Duodenal mucosa (tissue), 2 donors: Measurements from ENCODE around the gene EYA2.

Source experiments
- H3K27ac ChIP-seq: one replicate; pipeline ENCODE4 v1.7.0; 2013; ENCODE audit warnings: low read depth, low read length
- H3K27me3 ChIP-seq, 2 donors: one replicate each; pipeline ENCODE4 v1.7.0; 2013; ENCODE audit warnings: low read length in 2 of 2, control low read depth in 1 of 2; ENCODE audit not compliant: insufficient read depth in 2 of 2, control insufficient read depth in 1 of 2
- H3K36me3 ChIP-seq, 2 donors: one replicate each; pipeline ENCODE4 v1.7.0; 2013; ENCODE audit warnings: low read length in 2 of 2, control low read depth in 1 of 2; ENCODE audit not compliant: insufficient read depth in 2 of 2, control insufficient read depth in 1 of 2
- H3K4me1 ChIP-seq, 2 donors: one replicate each; pipeline ENCODE4 v1.7.0; 2013; ENCODE audit warnings: low read length in 2 of 2, control low read depth in 1 of 2; ENCODE audit not compliant: insufficient read depth in 2 of 2, control insufficient read depth in 1 of 2
- H3K4me3 ChIP-seq, 2 donors: one replicate each; pipeline ENCODE4 v1.7.0; 2013; ENCODE audit warnings: low read length in 2 of 2, low read depth in 1 of 2
- H3K9ac ChIP-seq, 2 donors: one replicate each; pipeline ENCODE4 v1.7.0; 2013; ENCODE audit warnings: low read length in 2 of 2, low read depth in 1 of 2
- H3K9me3 ChIP-seq, 2 donors: one replicate each; pipeline ENCODE4 v1.7.0; 2013; ENCODE audit warnings: low read length in 2 of 2, control low read depth in 1 of 2; ENCODE audit not compliant: control insufficient read depth in 1 of 2

The EYA2 gene

DNA sequence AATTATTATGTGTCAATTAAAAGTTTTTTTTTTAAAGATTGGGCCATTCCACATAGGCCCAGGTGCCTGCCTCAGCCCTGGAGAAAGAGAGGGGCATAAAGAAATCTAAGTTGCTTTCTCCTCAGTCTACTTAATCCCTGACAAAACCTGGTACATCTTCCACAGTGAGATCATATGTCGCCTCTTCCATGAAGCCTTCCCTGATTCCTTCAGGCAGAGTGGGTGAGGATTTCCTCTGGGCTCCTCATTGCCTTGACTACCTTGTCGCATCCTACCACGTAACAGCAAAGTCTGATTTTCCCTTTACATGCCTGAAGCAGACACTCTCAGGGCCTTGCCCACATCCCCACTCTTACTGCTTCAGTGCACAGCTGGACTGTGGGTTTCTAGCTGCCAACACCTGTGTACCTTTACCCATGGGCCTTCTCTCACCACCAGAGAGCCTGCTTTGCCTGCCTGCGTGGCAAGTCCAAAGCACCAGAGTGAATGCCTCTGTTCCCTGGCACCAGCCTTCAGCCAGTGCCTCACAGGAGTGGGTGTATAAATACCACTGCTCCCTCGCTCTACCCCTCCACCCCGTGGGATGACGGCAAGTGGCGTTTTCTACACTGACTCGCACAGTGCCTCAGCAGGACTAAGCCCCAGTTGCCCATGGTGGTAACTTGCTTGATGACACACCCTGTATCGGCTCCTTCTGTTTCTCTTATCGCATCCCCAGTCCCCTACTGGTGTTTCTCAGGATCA, 68.0 kb downstream of the EYA2 start:
- Histone ChIP-seq H3K9ac (no peak overlapping the region), H3K27ac (no peak overlapping the region), H3K9me3 (no peaks in the 10 kb centered on the region), H3K36me3 (no peaks in the 10 kb centered on the region), H3K27me3 (no peaks in the 10 kb centered on the region), H3K4me3 (no peak overlapping the region), H3K4me1 (no peaks in the 10 kb centered on the region)

DNA sequence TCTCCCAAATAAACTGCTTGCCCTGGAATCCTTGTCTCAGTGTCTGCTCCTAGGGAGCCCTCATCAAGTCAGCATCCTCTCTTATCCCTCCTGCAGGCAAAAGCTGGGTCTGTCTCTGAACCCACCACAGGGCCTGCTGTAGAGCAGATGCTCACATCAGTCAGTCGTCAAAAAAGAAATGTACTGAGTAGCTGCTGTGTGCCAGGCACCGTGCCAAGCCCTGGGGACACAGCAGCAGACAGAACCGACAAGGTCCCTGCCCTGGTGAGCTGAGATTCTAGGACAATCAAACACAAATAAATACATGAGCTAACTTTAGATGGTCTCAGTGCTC, 68.5 kb downstream of the EYA2 start:
- Histone ChIP-seq H3K9ac (no peak overlapping the region), H3K4me3 (no peak overlapping the region), H3K9me3 (no peaks in the 10 kb centered on the region), H3K36me3 (no peaks in the 10 kb centered on the region), H3K4me1 (no peaks in the 10 kb centered on the region), H3K27ac (no peak overlapping the region), H3K27me3 (no peaks in the 10 kb centered on the region)

DNA sequence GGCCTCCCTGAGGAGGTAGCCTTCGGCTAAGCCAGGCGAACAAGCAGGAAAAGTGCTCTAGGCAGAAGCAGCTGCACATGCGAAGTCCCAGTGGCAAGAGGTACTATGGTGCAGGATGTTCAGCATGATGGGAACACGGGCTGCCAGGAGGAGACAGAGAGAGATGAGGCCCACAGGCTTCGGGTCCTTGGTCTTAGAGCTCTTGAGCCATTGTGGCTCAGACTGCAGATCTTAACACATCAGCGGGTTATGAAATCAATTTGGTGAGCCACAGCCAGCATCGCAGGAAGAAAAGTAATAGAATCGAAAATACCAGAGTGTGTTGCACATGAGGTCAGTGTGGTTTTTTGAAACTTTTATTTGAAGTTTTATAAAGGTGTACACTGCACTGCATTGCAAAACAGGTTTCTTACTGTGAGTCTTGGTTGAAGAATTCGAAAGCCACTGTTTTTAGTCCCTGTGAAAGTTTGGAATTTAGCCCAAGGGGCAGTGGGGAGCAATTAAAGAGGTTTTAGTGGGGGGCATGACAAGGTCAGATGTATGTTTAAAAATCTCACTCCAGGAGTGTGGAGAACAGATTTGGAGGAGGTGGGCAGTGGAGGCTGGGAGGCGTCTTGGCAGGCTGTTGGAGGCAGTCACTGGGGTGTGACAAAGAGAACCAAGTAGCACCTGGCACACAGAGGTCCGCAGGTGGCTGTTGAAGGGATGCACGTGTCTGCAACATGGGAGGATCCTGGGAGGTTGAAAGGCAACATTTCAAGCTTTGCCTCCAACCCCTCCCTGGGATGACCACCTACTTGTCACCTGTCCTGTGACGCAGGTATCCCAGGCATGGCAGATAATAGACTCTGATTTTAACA, 69.3 kb downstream of the EYA2 start:
- no peak overlapping the region for H3K9ac ChIP-seq
- no peaks in the 10 kb centered on the region for H3K27me3 ChIP-seq
- no peaks in the 10 kb centered on the region for H3K9me3 ChIP-seq
- H3K27ac ChIP-seq = no peak overlapping the region
- H3K4me3 ChIP-seq = no peak overlapping the region
- H3K4me1 ChIP-seq = no peaks in the 10 kb centered on the region
- no peaks in the 10 kb centered on the region for H3K36me3 ChIP-seq

DNA sequence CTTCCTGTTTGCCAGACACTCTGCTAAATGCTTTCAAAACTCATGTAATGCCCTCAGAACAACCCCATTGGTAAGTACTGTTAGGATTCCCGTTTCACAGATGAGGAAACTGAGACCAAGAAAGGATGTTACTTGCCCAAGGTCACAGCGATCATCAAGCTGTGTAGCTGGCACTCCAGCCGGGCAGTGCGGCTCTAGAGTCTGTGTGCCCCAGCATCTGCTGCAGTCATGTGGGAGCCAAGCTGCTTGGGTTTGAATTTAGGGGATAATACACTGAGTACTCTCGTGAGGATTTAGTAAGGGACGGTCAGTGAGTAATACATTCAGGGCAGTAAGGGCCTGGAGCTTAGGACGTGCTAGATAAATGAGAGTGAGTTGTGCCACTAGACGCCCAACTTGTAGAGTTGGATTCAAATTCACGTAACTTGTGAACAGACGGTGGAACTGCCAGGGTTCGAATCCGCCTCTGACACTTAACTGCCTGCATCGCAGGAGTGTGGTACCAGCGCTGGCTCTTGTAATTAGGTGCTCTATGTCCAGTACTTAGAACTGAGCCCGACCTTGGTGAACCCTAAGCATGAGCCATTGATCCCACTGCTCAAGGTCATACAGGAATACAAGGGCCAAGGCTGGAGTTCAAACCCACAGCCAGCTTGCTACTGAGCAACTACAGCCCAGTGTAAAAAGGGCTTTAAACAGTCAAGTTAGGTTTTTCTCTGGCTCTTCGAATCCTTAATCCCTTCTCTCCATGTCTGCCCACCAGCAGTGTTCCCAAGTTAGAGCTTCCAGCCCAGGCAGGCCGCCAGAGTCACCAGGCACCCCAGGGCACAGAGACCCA, 70.2 kb downstream of the EYA2 start:
- H3K4me1 ChIP-seq = no peaks in the 10 kb centered on the region

DNA sequence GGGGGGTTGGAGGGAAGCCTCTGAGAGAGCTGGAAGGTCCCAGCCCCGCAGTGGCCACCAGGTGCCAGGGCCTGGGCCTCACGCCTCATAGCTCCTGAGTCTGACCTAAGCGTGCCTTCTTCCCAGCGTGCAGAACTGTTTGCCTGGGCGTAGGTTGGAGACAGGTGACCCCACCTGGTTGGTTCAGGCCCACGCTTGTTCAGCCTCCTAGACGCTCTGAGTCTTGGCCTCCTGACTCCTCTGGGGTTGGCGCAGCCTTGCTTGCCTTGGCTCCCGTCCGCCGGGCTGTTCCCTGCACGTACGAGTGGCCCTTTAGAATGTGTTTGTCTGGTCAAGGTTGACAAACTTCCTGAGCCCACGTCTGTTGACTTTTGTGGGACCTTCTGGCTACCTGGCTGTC, 70.8 kb downstream of the EYA2 start:
- H3K36me3 ChIP-seq = no peaks in the 10 kb centered on the region
- H3K27me3 ChIP-seq = no peaks in the 10 kb centered on the region
- H3K9me3 ChIP-seq = no peaks in the 10 kb centered on the region
- H3K27ac ChIP-seq = no peak overlapping the region
- H3K4me3 ChIP-seq = no peak overlapping the region
- H3K9ac ChIP-seq = no peak overlapping the region
- H3K4me1 ChIP-seq = no peaks in the 10 kb centered on the region

More for the DNA sequence above, 70.2 kb downstream of the EYA2 start:
- Histone ChIP-seq H3K9ac (no peak overlapping the region), H3K27ac (no peak overlapping the region), H3K9me3 (no peaks in the 10 kb centered on the region), H3K36me3 (no peaks in the 10 kb centered on the region), H3K27me3 (no peaks in the 10 kb centered on the region), H3K4me3 (no peak overlapping the region)

DNA sequence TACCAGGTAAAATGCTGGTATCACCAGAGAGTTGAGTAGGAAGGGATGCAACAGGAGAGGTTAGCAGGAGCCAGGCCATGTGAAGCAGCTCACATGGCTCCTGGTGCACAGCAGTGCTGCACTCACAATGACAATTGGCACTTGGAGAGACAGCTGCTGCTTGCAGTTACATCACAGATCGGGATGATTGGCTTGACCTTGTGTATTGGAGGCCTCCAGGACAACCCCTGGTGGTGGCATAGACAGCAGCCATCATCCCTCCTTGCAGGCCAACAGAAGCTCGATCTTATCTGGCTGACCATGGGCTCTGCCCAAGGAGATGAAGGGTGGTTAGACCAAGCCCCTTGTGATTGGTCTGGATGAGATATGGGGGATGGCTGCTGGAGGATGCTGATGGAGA, 73.0 kb downstream of the EYA2 start:
- Histone ChIP-seq H3K36me3 (no peaks in the 10 kb centered on the region), H3K9ac (no peak overlapping the region), H3K4me1 (no peaks in the 10 kb centered on the region), H3K27ac (no peak overlapping the region), H3K27me3 (peaks cover 0 to 1% of the 10 kb centered on the region in 2 donors), H3K4me3 (no peak overlapping the region), H3K9me3 (no peaks in the 10 kb centered on the region)

DNA sequence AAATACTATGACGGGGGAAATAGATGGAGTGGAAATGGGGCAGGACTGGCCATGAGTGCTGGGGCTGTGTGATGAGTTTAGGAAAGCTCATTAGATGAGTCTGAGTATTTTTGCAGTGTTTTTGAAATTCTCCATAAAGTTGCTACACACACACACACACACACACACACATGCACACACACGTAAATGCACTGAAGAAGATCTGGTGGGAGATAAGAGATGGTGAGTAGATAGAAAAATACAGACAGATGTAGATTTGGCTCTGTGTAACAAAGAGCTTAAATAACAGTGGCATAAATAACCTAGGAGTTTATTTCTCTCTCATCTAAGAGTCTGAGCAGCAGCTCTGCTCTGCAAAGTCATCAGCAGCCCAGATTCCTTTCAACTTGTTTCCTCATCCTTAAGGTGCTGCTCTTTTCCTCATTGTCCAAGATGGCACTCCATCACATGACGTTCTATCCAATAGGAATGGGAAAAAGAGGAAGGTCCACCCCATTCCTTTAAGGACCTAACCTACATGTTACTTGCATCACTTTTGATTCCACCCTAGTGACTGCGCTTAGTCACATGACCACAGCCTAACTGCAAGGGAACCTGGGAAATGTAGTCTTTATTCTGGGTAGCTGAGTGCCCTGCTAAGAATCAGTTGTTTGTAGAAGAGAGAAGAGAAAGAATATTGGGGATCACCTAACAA, 76.4 kb downstream of the EYA2 start:
- H3K27ac ChIP-seq = no peak overlapping the region
- peaks cover 0 to 7% of the 10 kb centered on the region in 2 donors for H3K27me3 ChIP-seq
- no peaks in the 10 kb centered on the region for H3K4me1 ChIP-seq
- H3K9me3 ChIP-seq = no peaks in the 10 kb centered on the region
- no peaks in the 10 kb centered on the region for H3K36me3 ChIP-seq
- H3K9ac ChIP-seq = no peak overlapping the region
- no peak overlapping the region for H3K4me3 ChIP-seq

DNA sequence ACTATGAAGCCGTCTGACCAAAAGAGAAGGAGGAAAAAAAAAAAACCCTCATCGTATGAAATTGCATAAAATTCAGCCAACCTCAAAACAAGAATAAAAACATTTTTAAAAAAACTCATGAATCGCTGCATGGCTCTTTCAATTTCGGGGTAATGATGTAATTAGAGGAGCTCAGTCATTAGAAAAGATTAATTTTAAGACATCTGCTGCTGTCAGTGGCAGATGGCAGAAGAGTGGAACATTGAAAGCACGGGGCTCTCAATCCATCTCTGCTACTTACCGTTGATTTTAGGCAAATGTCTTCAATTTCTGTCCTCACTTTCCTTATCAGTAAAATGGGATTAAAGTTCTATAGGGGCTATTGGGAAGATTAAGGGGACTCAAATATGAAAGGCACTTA, 79.1 kb downstream of the EYA2 start:
- peaks cover 0 to 11% of the 10 kb centered on the region in 2 donors for H3K27me3 ChIP-seq
- H3K9ac ChIP-seq = no peak overlapping the region
- no peaks in the 10 kb centered on the region for H3K36me3 ChIP-seq
- no peak overlapping the region for H3K27ac ChIP-seq
- no peak overlapping the region for H3K4me3 ChIP-seq
- no peaks in the 10 kb centered on the region for H3K4me1 ChIP-seq
- no peaks in the 10 kb centered on the region for H3K9me3 ChIP-seq

DNA sequence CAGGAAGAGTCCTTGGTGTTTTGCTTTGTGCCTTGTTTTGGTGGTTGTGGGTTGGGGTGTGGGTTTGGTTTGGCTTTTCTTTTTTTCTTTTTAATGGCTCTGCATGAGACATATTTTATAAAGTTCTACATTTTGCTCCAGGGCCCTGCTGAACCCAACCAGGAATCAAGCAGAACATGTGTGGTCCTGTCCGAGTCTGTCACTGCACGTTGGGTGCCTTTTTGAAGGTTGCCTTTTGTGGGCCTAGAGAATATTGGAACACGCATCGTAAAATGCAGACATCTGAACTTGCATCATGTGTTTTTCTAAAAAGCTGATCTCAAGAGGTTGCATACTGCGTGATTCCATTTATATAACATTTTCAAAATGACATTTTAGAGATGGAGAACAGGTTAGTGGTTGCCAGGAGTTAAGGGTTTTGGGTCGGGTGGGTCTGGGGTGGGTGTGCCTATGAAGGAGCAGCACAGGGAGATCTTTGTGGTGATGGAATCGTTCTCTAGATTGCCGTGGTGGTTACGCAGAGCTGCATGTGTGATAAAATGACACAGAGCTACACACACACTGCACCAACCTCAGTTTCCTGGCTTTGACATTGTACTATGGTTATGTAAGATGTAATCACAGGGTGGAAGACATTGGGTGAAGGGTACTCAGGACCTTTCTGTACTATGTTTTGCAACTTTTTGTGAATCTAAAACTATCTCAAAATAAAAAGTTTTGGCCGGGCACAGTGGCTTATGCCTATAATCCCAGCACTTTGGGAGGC, 80.2 kb downstream of the EYA2 start:
- Histone ChIP-seq H3K27me3 (peaks cover 0 to 11% of the 10 kb centered on the region in 2 donors), H3K9me3 (no peaks in the 10 kb centered on the region), H3K9ac (no peak overlapping the region), H3K27ac (no peak overlapping the region), H3K36me3 (no peaks in the 10 kb centered on the region), H3K4me1 (no peaks in the 10 kb centered on the region), H3K4me3 (no peak overlapping the region)
